Mesendoderm (in vitro differentiated cells): ENCODE measurements around the gene CCDC141.
A peak's percentile ranks its signal among the peaks of the same experiment; 100 is the strongest.
"Not testable (repeated sequence)": the region's sequence is repeated elsewhere in the genome, so short reads cannot be mapped to it uniquely, and the experiment has no call there.

Experiments used
- DNase-seq: peaks from one replicate; pipeline ENCODE4 v3.0.0; 2013
- H2AK5ac ChIP-seq: 2 replicates; pipeline ENCODE4 v1.6.1; 2013; ENCODE audit warnings: low read length, inconsistent platforms
- H2BK120ac ChIP-seq: 2 replicates; pipeline ENCODE4 v1.6.1; 2013; ENCODE audit warnings: low read depth, mild to moderate bottlenecking, low read length, moderate library complexity, mixed read lengths
- H2BK15ac ChIP-seq: replicated peaks from 2 replicates; pipeline ENCODE4 v1.6.1; 2013; ENCODE audit warnings: low read depth, mild to moderate bottlenecking, moderate library complexity
- H2BK5ac ChIP-seq: 2 replicates; pipeline ENCODE4 v1.6.1; 2013; ENCODE audit warnings: low read length, inconsistent platforms
- H3K18ac ChIP-seq: 2 replicates; pipeline ENCODE4 v1.6.1; 2013; ENCODE audit warnings: mild to moderate bottlenecking, low read length, mixed read lengths
- H3K23ac ChIP-seq: one replicate; pipeline ENCODE4 v1.6.1; 2013; ENCODE audit warnings: low read length
- H3K27ac ChIP-seq: 2 replicates; pipeline ENCODE4 v1.5.1; 2013; ENCODE audit warnings: low read depth, mild to moderate bottlenecking, inconsistent platforms, low read length, moderate library complexity
- H3K27me3 ChIP-seq: 2 replicates; pipeline ENCODE4 v1.6.1; 2013; ENCODE audit warnings: low read length, control low read depth, mild to moderate bottlenecking, inconsistent platforms; ENCODE audit not compliant: insufficient read depth, poor library complexity
- H3K36me3 ChIP-seq: 2 replicates; pipeline ENCODE4 v1.6.1; 2013; ENCODE audit warnings: low read length, inconsistent platforms; ENCODE audit not compliant: control insufficient read depth, insufficient read depth
- H3K4ac ChIP-seq: one replicate; pipeline ENCODE4 v1.6.1; 2013; ENCODE audit warnings: low read depth, mild to moderate bottlenecking, low read length, moderate library complexity
- H3K4me1 ChIP-seq: 2 replicates; pipeline ENCODE4 v1.6.1; 2013; ENCODE audit warnings: low read depth, low read length, inconsistent platforms; ENCODE audit not compliant: control insufficient read depth
- H3K4me2 ChIP-seq: 2 replicates; pipeline ENCODE4 v1.6.1; 2013; ENCODE audit warnings: low read length
- H3K4me3 ChIP-seq: 2 replicates; pipeline ENCODE4 v1.5.1; 2013; ENCODE audit warnings: mild to moderate bottlenecking, low read length
- H3K56ac ChIP-seq: one replicate; pipeline ENCODE4 v1.6.1; 2013; ENCODE audit warnings: low read length
- H3K79me1 ChIP-seq: 2 replicates; pipeline ENCODE4 v1.6.1; 2013; ENCODE audit warnings: low read length, inconsistent platforms
- H3K79me2 ChIP-seq: 2 replicates; pipeline ENCODE4 v1.6.1; 2013; ENCODE audit warnings: mild to moderate bottlenecking, low read length; ENCODE audit not compliant: control insufficient read depth, insufficient read depth
- H3K9ac ChIP-seq: 2 replicates; pipeline ENCODE4 v1.6.1; 2013; ENCODE audit warnings: low read length, inconsistent platforms
- H4K5ac ChIP-seq: one replicate; pipeline ENCODE4 v1.6.1; 2013; ENCODE audit warnings: low read length
- H4K8ac ChIP-seq: one replicate; pipeline ENCODE4 v1.6.1; 2013; ENCODE audit warnings: low read depth, mild to moderate bottlenecking, control low read depth, low read length, moderate library complexity
- WGBS: extraction: QIAGEN DNeasy Blood & Tissue Kit; methylation state at CpG from one replicate; pipeline ENCODE4 v1.1.7; 2013; ENCODE audit warnings: low lambda C conversion rate, missing lambda C conversion rate; ENCODE audit not compliant: insufficient coverage; ENCODE audit errors: extremely low coverage; 5-methylcytosine and 5-hydroxymethylcytosine counted together

Gene CCDC141

DNA sequence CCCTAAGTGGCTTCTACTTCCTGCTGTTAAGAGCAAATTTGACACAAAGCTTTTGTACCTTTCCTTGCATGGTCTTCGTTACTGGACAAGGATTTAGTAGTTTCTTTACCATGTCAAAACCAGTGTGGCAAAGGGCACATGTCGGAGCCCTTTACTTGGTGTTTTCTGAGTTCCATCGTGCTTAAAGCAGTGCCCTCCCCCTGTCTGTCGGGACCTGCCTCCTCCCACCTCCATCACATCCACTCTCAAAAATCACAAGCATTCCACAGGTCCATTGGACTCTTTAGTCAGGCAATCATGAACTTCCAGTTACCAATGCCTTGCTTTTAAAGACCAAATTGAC lies 763 bp downstream of the CCDC141 start:
- peaks cover 10% of the 10 kb centered on the region for H3K4me1 ChIP-seq
- peak; percentile 28 for DNase-seq
- peak overlapping the region; percentile 51 for H3K56ac ChIP-seq
- H2BK120ac ChIP-seq: peak overlapping the region; percentile 51
- H2AK5ac ChIP-seq: no peak overlapping the region
- no peak overlapping the region for H4K5ac ChIP-seq
- H3K4me2 ChIP-seq: no peak overlapping the region
- H3K36me3 ChIP-seq: no peaks in the 10 kb centered on the region
- no peak overlapping the region for H3K23ac ChIP-seq
- H3K79me2 ChIP-seq: no peaks in the 10 kb centered on the region
- no peaks in the 10 kb centered on the region for H3K27me3 ChIP-seq
- no peak overlapping the region for H2BK15ac ChIP-seq
- peak overlapping the region; percentile 65 for H3K18ac ChIP-seq
- no CpG with 5 or more reads among the region's 4 CpGs for WGBS
- H3K79me1 ChIP-seq: no peaks in the 10 kb centered on the region
- no peak overlapping the region for H2BK5ac ChIP-seq
- no peak overlapping the region for H3K27ac ChIP-seq
- no peak overlapping the region for H3K9ac ChIP-seq
- H4K8ac ChIP-seq: no peak overlapping the region
- H3K4me3 ChIP-seq: no peak overlapping the region
- no peak overlapping the region for H3K4ac ChIP-seq

DNA sequence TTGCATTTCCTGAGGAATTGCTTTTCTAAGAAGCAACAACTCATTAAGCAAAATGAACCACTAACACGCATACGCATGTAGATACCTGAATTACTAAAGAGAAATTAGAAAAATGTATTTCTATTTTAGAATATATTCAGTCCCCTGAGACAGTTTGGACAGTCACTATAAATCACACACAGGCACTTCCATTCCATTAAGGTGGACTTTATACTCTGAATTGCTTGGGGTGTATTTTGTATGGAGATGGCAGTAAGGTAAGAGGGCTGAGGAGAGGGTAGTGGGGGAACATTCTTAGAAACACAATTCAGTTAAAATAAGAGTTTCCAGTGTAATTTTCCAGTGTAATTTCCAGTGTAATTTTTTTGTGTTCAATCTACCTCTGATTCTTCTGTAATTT lies 1.8 kb downstream of the CCDC141 start:
- Histone ChIP-seq H3K36me3 (no peaks in the 10 kb centered on the region), H3K4ac (no peak overlapping the region), H4K5ac (no peak overlapping the region), H3K4me2 (no peak overlapping the region), H2BK15ac (no peak overlapping the region), H3K4me1 (peaks cover 10% of the 10 kb centered on the region), H2AK5ac (no peak overlapping the region), H2BK120ac (no peak overlapping the region), H3K4me3 (no peak overlapping the region), H3K79me2 (no peaks in the 10 kb centered on the region), H3K27ac (no peak overlapping the region), H3K27me3 (no peaks in the 10 kb centered on the region), H3K79me1 (no peaks in the 10 kb centered on the region), H3K9ac (no peak overlapping the region), H2BK5ac (no peak overlapping the region), H3K56ac (no peak overlapping the region), H3K23ac (no peak overlapping the region), H4K8ac (no peak overlapping the region), H3K18ac (no peak overlapping the region)
- no CpG with 5 or more reads among the region's 2 CpGs for WGBS
- DNase-seq: no peak

DNA sequence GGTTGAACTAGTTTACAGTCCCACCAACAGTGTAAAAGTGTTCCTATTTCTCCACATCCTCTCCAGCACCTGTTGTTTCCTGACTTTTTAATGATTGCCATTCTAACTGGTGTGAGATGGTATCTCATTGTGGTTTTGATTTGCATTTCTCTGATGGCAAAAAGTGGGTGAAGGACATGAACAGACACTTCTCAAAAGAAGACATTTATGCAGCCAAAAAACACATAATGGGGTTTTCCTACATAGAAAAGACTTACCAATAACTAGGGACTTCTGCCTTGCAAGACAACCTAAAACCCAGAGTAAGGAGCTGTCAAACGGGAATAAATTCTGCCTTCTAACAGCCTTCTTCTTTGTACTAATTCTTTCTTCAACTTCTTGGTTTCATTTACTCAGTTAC lies 4.3 kb downstream of the CCDC141 start:
- H2BK15ac ChIP-seq, H3K4me1 ChIP-seq, H3K79me1 ChIP-seq, DNase-seq, H3K79me2 ChIP-seq, H3K56ac ChIP-seq, H3K36me3 ChIP-seq, H2AK5ac ChIP-seq, H3K4me2 ChIP-seq, H3K23ac ChIP-seq, H2BK5ac ChIP-seq, H3K27ac ChIP-seq, H3K4me3 ChIP-seq, H3K4ac ChIP-seq, H2BK120ac ChIP-seq, H3K9ac ChIP-seq, H3K27me3 ChIP-seq, H3K18ac ChIP-seq, H4K5ac ChIP-seq, H4K8ac ChIP-seq: not testable (repeated sequence)
- WGBS: no CpG with 5 or more reads among the region's 1 CpG

DNA sequence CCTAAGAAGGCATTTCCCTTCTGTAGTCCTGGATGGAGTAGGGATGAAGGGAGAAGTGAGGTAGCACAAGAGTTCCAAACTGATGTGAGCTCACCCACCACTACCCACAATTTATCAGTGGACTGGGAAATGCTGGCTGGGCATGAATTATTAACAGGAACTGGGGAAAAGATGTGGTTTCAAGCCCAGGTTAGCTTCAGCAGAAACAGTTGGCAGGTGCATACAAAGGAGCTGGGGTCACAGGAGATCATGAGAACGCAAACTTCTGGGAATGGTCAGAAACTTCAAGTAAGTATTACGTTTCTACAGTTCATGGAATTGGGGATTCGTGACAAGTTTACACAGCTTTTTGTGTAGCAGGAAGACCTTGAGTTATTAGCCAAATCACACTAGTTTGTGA lies 5.4 kb downstream of the CCDC141 start:
- no peaks in the 10 kb centered on the region for H3K36me3 ChIP-seq
- H4K5ac ChIP-seq: no peak overlapping the region
- H3K23ac ChIP-seq: no peak overlapping the region
- H3K79me1 ChIP-seq: no peaks in the 10 kb centered on the region
- H3K27ac ChIP-seq: no peak overlapping the region
- H3K18ac ChIP-seq: no peak overlapping the region
- H2BK5ac ChIP-seq: no peak overlapping the region
- no peak for DNase-seq
- H3K27me3 ChIP-seq: no peaks in the 10 kb centered on the region
- H3K9ac ChIP-seq: no peak overlapping the region
- H2BK15ac ChIP-seq: no peak overlapping the region
- no peak overlapping the region for H3K4me3 ChIP-seq
- no CpG with 5 or more reads among the region's 3 CpGs for WGBS
- H3K4me2 ChIP-seq: no peak overlapping the region
- no peak overlapping the region for H2BK120ac ChIP-seq
- no peak overlapping the region for H3K56ac ChIP-seq
- no peak overlapping the region for H2AK5ac ChIP-seq
- no peak overlapping the region for H3K4ac ChIP-seq
- no peak overlapping the region for H4K8ac ChIP-seq
- H3K4me1 ChIP-seq: peaks cover 2% of the 10 kb centered on the region
- no peaks in the 10 kb centered on the region for H3K79me2 ChIP-seq

DNA sequence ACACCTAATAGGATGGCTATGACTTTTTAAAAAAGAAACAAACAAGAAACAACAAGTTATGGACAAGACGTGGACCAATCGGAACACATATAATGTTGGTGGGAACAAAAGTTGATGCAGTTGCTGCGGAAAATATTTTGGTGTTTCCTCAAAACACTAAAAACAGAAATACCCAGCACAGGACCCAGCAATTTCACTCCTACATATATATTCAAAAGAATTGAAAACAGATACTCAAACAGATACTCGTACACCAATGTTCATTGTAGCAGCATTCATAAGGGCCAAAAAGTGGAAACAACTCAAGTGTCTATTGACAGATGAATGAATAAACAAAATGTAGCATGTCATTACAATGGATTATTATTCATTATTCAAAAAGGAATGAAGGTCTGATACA lies 12.1 kb downstream of the CCDC141 start:
- Histone ChIP-seq H3K18ac (no peak overlapping the region), H3K79me2 (no peaks in the 10 kb centered on the region), H3K4me1 (no peaks in the 10 kb centered on the region), H3K4me3 (no peak overlapping the region), H3K27ac (no peak overlapping the region), H3K36me3 (no peaks in the 10 kb centered on the region), H2BK5ac (no peak overlapping the region), H4K8ac (no peak overlapping the region), H2BK120ac (no peak overlapping the region), H2BK15ac (no peak overlapping the region), H3K9ac (no peak overlapping the region), H2AK5ac (no peak overlapping the region), H4K5ac (no peak overlapping the region), H3K4ac (no peak overlapping the region), H3K79me1 (no peaks in the 10 kb centered on the region), H3K27me3 (no peaks in the 10 kb centered on the region), H3K4me2 (no peak overlapping the region), H3K56ac (no peak overlapping the region), H3K23ac (no peak overlapping the region)
- no CpG with 5 or more reads among the region's 4 CpGs for WGBS
- no peak for DNase-seq

DNA sequence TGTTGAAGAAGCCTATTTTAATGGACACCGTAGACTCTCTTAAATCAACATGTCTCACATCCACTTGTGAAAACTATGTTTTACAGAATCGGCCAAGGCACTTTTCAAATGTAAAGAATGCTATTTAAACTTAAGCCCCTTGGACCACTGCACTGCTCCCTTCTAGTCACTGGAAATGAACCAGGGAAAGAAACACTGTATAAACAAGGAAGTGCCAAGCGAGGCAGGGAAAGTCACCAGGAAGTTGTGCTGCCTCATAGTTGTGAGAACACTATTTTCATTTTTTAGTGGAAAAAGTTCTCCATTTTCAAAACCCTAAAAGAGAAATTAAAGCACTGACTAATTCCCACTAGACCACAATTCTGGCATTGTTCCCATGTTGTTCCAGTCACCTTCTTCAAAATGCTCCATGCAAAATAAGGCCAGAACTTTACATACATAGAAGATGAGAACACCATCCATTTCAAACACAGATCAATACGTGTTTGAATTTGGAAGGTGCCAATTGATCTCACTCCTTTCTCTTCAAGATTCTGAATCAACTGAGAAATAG lies 13.5 kb downstream of the CCDC141 start:
- DNase-seq: no peak
- H3K4ac ChIP-seq: no peak overlapping the region
- no peaks in the 10 kb centered on the region for H3K36me3 ChIP-seq
- no peak overlapping the region for H3K4me3 ChIP-seq
- no CpG with 5 or more reads among the region's 4 CpGs for WGBS
- H2BK5ac ChIP-seq: no peak overlapping the region
- H3K23ac ChIP-seq: no peak overlapping the region
- no peaks in the 10 kb centered on the region for H3K27me3 ChIP-seq
- no peak overlapping the region for H4K5ac ChIP-seq
- no peaks in the 10 kb centered on the region for H3K79me1 ChIP-seq
- H3K4me1 ChIP-seq: no peaks in the 10 kb centered on the region
- H3K18ac ChIP-seq: no peak overlapping the region
- H3K27ac ChIP-seq: no peak overlapping the region
- H4K8ac ChIP-seq: no peak overlapping the region
- H3K4me2 ChIP-seq: no peak overlapping the region
- H3K9ac ChIP-seq: no peak overlapping the region
- no peak overlapping the region for H3K56ac ChIP-seq
- H2BK120ac ChIP-seq: no peak overlapping the region
- H3K79me2 ChIP-seq: no peaks in the 10 kb centered on the region
- H2AK5ac ChIP-seq: no peak overlapping the region
- H2BK15ac ChIP-seq: no peak overlapping the region
